Putamen (tissue), 1 donor: ENCODE data around the gene SIN3B.
A peak's percentile ranks its signal among the peaks of the same experiment; 100 is the strongest.

Source experiments
- DNase-seq: peaks from one replicate; pipeline ENCODE4 v3.0.0-alpha.2; 2016; ENCODE audit warnings: low spot score

The SIN3B gene

DNA sequence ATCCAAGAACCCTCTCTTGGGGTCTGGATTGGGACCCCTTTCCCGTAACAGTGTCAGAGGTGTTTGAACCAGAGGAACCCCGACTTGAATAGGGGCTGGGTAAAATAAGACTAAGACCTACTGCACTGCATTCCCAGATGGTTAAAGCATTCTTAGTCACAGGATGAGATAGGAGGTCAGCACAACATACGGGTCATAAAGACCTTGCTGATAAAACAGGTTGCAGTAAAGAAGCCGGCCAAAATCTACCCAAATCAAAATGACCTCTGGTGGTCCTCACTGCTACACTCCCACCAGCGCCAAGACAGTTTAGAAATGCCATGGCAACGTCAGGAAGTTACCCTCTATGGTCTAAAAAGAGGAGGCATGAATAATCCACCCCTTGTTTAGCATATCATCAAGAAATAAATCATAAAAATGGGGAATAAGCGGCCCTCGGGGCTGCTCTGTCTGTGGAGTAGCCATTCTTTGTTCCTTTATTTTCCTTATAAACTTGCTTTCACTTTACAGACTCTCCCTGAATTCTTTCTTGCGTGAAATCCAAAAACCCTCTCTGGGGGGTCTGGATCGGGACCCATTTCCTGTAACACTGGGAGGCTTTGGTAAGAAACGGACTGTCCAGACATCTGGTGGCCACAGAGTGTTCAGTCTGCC, 4.4 kb upstream of the SIN3B start:
- no peak for DNase-seq

DNA sequence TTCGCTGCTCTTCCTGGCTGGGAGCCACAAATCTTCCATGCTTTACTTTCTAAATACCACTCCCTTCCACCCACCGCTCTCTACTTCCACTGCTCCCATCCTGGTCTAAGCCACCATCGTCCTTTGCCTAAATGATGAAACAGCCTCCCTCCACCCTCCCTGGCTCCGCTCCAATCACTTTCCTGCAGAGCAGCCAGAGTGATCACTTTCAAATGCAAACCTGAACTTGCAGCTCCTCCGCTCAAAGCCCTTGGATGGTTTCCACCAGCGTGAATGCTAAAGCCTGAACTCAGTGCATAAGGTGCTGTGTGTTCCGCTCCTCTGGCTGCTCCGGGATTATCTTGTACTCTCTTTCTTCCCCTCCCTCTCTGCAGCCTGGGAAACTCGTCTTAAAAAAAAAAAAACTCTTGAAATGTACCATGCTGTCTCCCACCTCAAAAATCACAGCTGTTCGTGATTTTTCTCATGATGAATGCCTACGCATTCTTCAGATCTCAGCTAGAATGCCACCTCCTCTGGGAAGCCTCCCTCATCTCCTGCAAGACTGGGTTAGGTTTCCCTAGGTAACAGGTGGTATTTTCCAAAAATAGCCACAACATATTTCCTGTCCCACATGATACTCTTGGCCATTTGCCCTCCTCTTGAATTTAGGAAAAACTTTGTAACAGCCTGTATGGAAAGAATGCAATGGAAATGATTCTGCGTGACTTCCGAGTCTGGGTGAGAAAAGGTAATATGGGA, 3.7 kb upstream of the SIN3B start:
- peak; percentile 74 for DNase-seq

DNA sequence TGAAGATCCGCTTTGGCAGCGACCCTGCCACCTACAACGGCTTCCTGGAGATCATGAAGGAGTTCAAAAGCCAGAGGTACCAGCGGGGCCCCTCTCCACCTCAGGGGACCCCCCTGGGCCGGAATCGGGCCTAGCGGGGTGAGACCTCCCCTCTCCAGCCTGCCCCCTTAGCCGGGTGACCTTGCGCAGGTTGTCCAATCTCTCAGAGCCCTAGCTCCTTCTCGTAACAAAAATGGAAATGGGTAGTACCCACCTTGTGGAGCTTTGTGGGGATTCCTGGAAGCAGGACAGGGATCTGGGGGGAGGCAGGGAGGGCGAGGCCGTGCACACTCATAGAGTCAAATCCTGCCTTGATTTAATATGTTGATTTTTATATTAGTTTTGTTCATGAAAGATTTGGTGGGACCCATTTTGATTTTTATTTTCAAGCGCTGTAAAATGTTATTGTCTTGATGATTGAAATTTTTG, 658 bp downstream of the SIN3B start:
- no peak for DNase-seq

DNA sequence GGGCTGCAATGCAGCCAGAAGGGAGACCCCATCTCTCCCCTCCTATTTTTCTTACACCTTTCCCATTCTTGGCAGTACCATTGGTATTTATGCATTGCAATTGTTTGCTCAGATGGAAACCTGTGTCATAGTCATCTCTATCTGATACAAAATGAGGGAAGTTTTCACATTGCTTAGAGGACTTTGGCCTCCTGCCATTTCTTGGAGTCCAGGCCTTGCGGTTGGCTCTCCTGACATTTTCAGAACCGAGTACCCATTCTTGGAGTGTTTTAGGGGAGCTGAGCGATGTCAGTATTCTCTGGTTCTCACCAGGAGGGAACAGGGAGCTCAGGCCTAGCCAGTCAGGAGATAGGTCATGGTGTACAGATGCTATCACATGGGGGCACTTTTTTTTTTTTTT, 1.5 kb downstream of the SIN3B start:
- no peak for DNase-seq

DNA sequence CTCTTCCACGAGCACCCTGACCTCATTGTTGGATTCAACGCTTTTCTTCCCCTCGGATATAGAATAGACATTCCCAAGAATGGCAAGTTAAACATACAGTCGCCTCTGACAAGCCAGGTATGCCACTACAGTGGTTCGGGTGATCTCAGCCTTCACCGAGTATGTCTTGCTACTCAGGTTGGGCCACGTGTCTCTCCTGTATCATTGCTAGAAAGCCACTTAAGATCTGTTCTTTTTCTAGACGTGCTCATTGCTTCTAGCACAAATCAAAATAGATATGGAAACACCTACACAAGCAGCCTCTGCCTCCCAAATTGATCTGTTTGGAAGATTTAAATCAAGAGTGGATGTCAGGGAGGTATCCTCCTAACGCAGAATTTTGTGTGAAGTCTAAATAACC, 2.3 kb downstream of the SIN3B start:
- DNase-seq, result peak; percentile 65

DNA sequence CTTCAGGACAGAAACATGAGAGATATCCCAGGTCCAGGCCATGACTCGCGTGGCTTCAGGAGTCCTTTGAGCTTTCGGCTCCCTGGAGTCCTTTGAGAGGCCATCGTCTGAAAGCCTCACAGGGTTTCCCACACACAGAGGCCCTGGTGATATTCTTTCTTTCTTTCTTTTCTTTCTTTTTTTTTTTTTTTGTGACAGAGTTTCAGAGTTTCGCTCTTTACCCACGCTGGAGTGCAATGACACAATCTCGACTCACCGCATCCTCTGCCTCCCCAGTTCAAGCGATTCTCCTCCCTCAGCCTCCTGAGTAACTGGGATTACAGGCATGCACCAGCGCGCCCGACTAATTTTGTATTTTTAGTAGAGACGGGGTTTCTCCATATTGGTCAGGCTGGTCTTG, 5.5 kb downstream of the SIN3B start:
- DNase-seq, result no peak

DNA sequence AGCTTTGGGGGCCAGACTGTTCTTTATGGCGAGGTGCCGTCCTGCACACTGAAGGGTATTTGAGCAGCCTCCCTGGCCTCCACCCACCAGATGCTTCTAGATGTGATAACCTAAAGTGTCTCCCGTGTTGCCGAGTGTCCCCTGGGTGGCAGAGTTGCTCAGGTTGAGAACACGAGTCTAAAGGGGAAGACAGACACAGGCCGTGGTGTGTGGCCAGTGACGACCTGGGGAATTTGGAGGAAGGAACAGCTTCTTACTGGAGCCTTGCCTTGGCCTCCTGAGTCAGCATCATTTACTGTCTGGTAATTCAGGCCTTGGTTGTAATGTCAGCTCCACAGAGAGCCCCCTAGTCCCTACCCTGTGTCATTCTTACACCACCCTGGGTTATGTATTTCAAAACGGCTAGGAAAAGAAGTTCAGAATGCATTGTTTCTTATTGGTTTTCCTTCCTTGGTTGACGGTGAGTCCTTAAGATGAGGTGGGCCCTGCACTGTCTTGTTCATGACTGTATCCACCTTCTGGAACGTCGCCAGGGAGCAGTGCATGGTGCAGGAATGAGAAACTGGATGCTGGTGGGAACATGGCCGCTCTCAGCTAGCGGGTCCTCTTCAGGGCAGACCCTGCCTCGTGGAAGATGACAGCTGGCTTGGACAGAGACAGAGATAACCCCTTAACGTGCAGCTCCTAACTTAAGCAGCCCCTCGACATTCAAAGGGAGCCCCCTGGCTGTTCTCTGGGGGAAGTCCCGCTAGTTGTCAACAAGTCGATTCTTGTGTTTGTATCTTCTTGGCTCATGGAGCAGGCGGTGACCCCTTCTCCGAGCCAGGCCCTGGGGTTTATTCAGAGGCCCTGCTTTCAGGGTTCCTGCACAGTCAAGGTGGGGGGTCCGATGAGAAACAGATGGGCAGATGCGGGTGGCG, 7.2 kb downstream of the SIN3B start:
- no peak for DNase-seq

DNA sequence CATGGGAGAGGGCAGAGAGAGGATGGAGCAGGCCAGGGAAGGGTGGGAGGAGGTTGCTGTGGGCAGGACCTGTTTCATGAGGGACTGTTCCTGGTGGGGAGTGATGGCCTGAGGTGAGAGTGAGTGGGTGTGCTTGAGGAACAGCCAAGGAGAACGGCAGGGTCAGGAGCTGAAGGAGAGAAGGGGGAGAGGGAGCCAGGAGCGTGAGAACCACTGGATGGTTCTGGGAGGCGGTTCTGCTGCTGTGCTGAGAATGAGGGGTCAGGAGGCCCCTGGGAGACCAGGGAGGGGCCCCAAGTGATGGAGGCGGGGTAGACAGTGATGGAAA, 7.8 kb downstream of the SIN3B start:
- no peak for DNase-seq

DNA sequence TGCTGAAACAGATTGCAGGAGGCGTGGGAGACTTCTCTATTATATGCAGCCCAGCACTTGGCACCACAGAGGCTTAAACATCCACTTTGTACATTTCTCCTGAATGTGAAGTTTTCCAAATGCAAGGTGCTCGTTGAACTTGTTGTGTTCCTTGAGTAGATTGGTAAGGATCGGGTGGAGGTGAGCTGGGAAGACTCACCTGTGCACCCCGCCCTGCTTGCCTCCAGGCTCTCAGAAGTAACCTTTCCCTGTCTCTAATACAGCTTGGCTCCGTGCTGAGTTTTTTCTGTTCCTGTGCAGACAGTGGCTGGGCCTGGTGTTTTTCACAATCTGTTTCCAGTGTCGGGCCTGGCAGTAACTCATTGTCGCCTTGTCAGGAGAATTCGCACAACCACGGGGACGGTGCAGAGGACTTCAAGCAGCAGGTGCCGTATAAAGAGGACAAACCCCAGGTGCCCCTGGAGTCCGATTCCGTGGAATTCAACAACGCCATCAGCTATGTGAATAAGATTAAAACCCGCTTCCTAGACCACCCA, 12.3 kb downstream of the SIN3B start:
- no peak for DNase-seq

DNA sequence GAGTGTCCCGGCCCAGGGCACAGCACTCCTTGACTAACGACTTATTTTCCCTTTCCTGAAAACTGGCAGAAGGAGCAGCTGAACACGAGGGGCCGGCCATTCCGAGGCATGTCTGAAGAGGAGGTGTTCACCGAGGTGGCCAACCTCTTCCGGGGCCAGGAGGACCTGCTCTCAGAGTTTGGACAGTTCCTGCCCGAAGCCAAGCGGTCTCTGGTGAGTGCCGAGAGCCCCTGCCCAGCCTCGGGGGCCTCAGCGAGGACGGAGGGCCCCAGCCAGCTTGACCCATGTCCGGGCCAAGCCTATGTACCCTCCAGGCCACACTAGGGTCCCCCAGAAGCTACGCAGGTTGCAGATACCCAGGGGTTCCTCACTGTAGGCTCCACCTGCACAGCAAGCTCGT, 17.7 kb downstream of the SIN3B start:
- no peak for DNase-seq

DNA sequence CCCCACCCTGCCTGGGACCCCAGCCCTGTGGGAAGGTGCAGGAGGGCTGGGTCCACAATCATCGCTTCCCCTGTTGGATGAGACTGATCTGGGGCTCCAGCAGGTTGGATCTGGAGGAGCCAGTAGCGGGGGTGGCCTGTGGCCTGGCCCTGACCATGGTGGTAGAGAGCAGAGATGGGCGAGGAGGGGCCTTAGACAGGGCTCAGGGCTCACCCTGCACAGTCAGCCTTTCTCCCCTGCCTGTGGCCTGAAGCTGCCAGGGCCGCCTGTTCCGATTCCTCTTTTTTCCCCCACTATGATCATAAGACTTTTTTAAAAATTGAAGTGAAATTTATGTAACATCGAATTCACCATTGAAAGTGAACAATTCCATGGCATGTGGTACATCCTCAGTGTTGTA, 18.2 kb downstream of the SIN3B start:
- no peak for DNase-seq

DNA sequence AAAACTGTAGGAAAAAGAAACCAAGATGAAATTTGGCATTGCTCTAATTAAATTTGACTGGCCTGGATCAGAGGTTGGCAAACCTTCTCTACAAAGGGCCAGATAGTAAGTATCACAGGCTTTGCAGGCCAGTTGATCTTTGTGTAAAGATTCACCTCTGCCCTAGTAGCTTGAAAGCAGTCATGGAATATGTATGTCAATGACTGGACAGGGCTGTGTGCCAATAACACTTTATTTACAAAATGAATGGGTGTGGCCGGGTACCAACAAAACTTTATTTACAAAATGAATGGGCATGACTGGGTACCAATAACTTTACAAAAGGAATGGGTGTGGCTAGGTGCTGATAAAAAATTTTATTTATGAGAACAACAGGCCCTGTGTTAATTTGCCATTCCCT, 20.0 kb downstream of the SIN3B start:
- no peak for DNase-seq

DNA sequence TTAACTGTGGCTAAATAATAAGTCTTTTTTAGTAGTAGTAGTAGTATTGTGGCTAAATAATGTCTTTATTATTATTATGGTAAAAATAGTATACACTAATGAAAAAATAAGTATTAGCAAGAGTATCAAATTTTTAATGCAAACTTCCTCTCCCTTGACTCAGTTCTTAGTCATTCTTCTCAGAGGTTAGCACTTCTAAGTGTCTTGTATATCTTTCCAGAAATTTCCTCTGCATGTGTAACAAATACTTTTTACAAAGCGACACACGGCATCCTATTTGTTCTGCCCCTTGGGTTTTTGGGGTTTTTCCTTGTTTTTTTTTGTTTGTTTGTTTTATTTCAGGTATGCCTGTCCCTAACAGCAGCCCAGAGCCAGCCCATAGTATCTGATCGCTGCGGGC, 20.9 kb downstream of the SIN3B start:
- DNase-seq, result no peak

DNA sequence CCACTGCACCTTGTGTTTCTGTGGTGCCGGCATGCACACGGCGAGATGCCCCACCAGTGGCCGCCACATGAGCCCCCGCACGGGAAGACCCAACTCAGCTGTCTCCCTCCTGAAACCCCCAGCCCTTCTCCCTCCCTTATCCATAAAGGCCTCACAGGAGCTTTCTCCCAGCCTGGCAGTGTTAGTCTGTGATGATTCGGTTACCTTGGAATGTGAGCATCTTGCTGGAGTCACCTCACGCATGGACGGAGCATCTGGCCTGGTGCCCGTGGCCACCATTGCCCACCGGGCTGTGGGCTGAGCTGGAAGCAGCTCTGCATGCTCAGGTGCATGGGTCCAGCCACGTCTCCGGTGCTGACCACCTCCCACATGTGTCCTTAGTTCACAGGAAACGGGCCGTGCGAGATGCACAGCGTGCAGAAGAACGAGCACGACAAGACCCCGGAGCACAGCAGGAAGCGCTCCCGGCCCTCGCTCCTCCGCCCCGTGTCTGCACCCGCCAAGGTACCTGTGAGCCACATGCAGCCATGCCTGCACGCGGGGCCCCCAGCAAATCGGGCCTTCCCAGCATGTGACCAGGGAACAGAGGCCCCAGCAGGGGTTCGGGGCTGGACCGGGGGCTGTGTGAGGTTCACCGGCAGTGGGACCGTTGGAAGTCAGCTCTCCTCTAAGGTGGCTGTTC, 22.0 kb downstream of the SIN3B start:
- DNase-seq, result no peak

DNA sequence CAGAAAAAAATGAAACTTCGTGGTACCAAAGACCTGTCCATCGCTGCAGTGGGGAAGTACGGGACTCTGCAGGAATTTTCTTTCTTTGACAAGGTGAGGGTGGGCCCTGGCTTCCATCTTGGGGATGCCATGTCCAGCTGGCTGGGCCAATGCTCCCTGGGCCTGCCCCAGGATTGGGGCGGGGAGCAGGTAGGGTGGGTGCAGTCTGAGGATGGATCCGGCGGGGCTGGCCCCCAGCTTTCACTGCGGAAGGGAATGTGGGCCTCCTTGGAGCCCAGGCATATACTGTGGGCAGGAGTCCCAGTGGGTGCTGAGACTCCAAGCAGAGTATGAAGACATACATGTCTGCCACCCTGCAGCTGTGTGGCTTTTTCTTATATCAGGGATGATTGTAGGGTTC, 23.9 kb downstream of the SIN3B start:
- DNase-seq, result no peak

DNA sequence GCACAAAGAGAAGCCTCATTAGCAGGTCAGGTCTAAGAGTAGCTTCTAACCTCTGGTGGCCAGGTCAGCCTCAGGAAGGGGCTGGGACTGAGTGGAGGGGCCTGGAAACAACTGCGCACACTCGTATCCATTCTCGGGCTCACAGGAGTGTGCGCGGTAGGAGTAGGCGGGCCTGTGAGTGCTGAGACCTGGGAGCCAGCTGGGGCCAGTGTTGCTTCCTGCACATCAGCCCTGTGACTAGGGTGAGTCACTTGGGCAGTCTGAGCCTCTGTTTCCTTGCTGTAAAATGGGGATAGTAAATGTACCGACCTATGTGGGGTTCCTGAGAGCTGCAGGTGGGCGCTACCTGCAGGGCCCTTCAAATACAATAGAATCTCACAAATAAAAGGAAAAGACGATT, 26.9 kb downstream of the SIN3B start:
- no peak for DNase-seq

DNA sequence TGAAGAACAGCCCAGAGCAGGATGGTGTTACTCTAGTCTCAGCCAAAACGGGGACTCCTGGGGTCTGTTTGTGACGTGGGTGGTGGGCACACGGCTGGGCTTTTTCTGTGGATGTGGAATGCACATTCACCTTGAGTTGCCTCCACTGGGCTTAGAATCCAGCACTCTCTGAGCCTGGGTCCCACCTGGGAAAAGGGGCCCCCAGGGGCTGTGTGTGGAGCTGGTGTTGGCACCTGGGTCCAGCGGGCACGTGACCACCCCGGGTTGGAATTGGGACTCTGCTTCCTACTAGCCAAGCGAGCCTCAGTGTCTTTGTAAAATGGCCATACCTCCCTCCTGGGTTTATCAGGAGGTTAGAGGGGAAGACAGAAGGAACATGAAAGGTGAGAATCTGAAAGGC, 30.4 kb downstream of the SIN3B start:
- DNase-seq, result no peak

DNA sequence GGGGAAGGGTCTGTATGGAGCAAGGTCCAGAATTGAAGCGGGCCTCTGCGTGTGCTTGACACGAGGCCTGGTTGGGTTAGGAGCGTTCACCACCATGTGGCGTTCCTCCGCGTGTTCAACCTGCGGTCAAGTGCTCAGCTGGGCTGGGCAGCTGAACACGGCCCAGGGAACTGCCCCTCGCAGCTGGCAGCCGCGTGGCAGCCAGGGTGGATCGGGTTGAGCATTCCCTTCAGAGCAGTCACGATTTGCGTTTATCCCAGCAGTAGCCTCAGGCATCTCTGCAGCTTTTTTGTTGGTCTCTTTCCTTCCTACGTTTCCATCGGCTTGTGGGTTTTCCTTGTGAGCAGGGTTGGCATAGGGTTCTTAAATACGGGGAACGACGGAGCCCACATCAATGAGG, 30.9 kb downstream of the SIN3B start:
- DNase-seq, result no peak

DNA sequence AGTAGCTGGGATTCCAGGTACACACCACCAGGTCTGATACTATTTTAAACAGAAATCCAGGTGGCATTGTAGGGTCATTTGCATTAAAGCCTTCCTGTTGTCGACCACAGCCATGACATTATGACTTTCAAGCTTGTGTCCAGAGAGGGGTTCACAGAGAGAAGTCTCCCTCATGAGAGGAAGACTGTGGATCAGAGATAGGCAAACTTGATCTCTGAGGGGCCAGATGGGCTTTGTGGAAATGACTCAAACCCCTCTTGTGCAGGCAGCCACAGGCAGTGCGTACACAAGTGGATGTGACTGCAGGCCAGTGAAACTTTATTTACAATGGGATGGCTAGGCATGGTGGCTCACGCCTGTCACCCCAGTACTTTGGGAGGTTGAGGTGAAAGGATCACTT, 31.8 kb downstream of the SIN3B start:
- no peak for DNase-seq

DNA sequence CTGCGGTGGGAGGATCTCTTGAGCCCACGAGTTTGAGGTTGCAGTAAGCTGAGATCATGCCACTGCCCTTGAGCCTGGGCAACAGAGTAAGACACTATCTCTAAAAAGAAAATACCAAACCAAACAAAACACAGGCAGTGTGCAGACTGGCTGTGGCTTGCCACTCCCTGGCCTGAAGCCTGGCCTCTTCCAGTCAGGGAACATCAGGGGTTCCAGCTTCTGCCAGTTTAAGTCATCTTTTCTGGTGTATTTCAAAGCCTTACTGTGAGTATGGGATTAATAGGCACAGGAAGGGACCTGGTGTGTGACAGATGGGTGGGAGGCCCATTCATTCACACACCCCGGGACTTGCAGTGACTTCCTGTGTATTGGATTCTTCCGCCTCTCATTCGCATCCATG, 32.6 kb downstream of the SIN3B start:
- DNase-seq, result no peak

DNA sequence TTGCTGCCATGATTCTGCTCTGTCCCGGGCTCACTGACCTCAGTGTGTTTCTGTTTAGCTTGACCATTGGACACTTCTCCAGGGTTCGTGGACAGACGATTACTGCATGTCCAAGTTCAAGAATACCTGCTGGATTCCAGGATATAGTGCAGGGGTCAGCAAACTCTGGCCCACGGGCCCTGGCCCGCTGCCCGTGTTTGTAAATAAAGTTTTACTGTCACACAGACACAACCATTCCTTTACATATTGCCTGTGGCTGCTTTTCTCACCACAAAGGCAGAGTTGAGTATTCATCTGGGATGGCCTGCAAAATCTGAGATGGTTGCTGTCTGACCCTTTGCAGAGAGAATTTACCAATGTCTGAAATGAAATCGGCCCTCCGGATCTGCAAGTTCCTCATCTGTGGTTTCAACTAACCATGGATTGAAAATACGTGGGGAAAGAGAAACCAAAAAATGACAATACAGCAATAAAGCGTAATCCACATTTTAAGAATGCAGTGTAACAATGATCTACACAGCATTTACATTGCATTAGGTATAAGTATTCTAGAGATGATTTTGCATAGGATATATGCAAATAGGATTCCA, 33.7 kb downstream of the SIN3B start:
- DNase-seq, result no peak

DNA sequence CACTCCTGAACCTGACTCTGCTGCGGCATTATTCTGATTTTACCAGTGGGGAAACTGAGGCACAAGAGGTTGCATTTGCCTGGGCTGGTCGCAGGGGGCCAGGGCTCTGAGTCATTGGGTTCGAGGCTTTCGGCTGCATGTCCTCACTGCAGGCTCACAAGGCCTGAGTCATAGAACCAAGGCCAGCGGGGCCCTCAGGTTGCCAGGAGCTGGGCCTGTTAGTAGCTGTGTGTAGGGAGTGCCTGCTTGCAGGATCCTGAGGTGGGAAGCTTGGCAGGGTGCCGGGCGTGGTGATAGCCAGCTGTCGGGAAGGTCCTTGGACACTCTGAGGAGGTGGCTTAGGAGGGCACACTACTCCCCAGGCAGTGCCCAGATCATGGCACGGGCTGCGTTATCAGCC, 38.0 kb downstream of the SIN3B start:
- no peak for DNase-seq
